ENCODE results near the gene DTD2. TPM values are rescaled to one million over a fixed set of nuclear protein-coding genes. Genes with fewer than 3 reads are reported as not detected.

DTD2 gene
- 10 to 100 TPM; 15.6 to 42.4 (median 20.8) TPM for total RNA-seq

GRCh38 chr14:31456841-31457664 lies at the start of gene DTD2:
Gene DTD2, minus strand, starts transcription at chr14:31457506. Its CDS starts 113 bp downstream, at chr14:31457393.
- Histone ChIP-seq H3K36me3 (peaks cover 0 to 8% (median 1%) of the 10 kb centered on the region in 4 donors), H3K27ac (peak within 1 kb of the TSS; percentile 82 to 92 (median 89)), H3K4me1 (peaks cover 5 to 12% (median 10%) of the 10 kb centered on the region in 4 donors), H3K9me3 (no peaks in the 10 kb centered on the region), H3K4me3 (peak within 1 kb of the TSS; percentile 63 to 81 (median 75)), H3K27me3 (no peaks in the 10 kb centered on the region)
- TF ChIP-seq CTCF (IDR thresholded peaks at IDR 0.05) (peak in 2 of 6 experiments; percentile 13 to 19), POLR2A (IDR thresholded peaks at IDR 0.05) (peak in 3 of 4 donors; percentile 79 to 92 (median 87)), POLR2AphosphoS5 (IDR thresholded peaks at IDR 0.05) (peak in 1 of 2 donors; percentile 92), EP300 (IDR thresholded peaks at IDR 0.05) (no peak)
- peak; percentile 100 for ATAC-seq (ENCODE audit: low FRiP score in 2 of 2)
- peak; percentile 97 to 98 for DNase-seq
- WGBS, 2 donors, result 0% methylated on average over 18 to 55 of the region's 70 CpGs

- peak overlapping the region in 1 of 4 donors; percentile 61 for H3K27ac ChIP-seq
- peaks cover 0 to 9% (median 5%) of the 10 kb centered on the region in 4 donors for H3K4me1 ChIP-seq
Measured at GRCh38 chr14:31505411-31505810, 48.1 kb upstream of the DTD2 start.

GRCh38 chr14:31501870-31502269 lies 44.6 kb upstream of the DTD2 start:
- Histone ChIP-seq H3K27ac (no peak overlapping the region), H3K27me3 (no peaks in the 10 kb centered on the region), H3K9me3 (no peaks in the 10 kb centered on the region), H3K36me3 (no peaks in the 10 kb centered on the region), H3K4me1 (peaks cover 0 to 9% (median 5%) of the 10 kb centered on the region in 4 donors), H3K4me3 (no peak overlapping the region)
- TF ChIP-seq EP300 (IDR thresholded peaks at IDR 0.05) (no peak), POLR2AphosphoS5 (IDR thresholded peaks at IDR 0.05) (no peak), POLR2A (IDR thresholded peaks at IDR 0.05) (no peak)
- ATAC-seq (ENCODE audit: low FRiP score in 2 of 2) (no peak), DNase-seq (no peak)
- 74 to 76% methylated on average over 2 of the region's 2 CpGs for WGBS, 2 donors

More at GRCh38 chr14:31505411-31505810, 48.1 kb upstream of the DTD2 start:
- WGBS, 2 donors, result 50 to 67% methylated on average over 1 of the region's 1 CpG
- no peak for TF ChIP-seq POLR2AphosphoS5 (IDR thresholded peaks at IDR 0.05)
- TF ChIP-seq EP300 (IDR thresholded peaks at IDR 0.05), result no peak
- no peak for TF ChIP-seq CTCF (IDR thresholded peaks at IDR 0.05)
- TF ChIP-seq POLR2A (IDR thresholded peaks at IDR 0.05), result no peak
- no peaks in the 10 kb centered on the region for H3K36me3 ChIP-seq
- ATAC-seq (ENCODE audit: low FRiP score in 2 of 2) (peak; percentile 58 to 82), DNase-seq (no peak)
- no peaks in the 10 kb centered on the region for H3K9me3 ChIP-seq
- no peak overlapping the region for H3K4me3 ChIP-seq
- H3K27me3 ChIP-seq, result no peaks in the 10 kb centered on the region

GRCh38 chr14:31492759-31493498 lies 35.6 kb upstream of the DTD2 start:
- Histone ChIP-seq H3K4me1 (no peaks in the 10 kb centered on the region), H3K27ac (no peak overlapping the region), H3K36me3 (no peaks in the 10 kb centered on the region), H3K9me3 (no peaks in the 10 kb centered on the region), H3K27me3 (no peaks in the 10 kb centered on the region), H3K4me3 (no peak overlapping the region)
- TF ChIP-seq POLR2AphosphoS5 (IDR thresholded peaks at IDR 0.05) (no peak), EP300 (IDR thresholded peaks at IDR 0.05) (no peak), POLR2A (IDR thresholded peaks at IDR 0.05) (no peak), CTCF (IDR thresholded peaks at IDR 0.05) (no peak)
- DNase-seq (no peak), ATAC-seq (ENCODE audit: low FRiP score in 2 of 2) (no peak)
- WGBS, 2 donors, result 90 to 94% methylated on average over 8 of the region's 8 CpGs

GRCh38 chr14:31489691-31490090 lies 32.4 kb upstream of the DTD2 start:
- TF ChIP-seq POLR2A (IDR thresholded peaks at IDR 0.05) (no peak), EP300 (IDR thresholded peaks at IDR 0.05) (no peak), POLR2AphosphoS5 (IDR thresholded peaks at IDR 0.05) (no peak), CTCF (IDR thresholded peaks at IDR 0.05) (no peak)
- no peaks in the 10 kb centered on the region for H3K36me3 ChIP-seq
- H3K4me3 ChIP-seq, result no peak overlapping the region
- H3K27ac ChIP-seq, result no peak overlapping the region
- DNase-seq (no peak), ATAC-seq (ENCODE audit: low FRiP score in 2 of 2) (peak in 1 of 2 donors; percentile 34)
- H3K4me1 ChIP-seq, result no peaks in the 10 kb centered on the region
- H3K27me3 ChIP-seq, result no peaks in the 10 kb centered on the region
- no peaks in the 10 kb centered on the region for H3K9me3 ChIP-seq

Data from upper lobe of left lung (tissue), 6 donors.